ENCODE data around the gene SH3PXD2A. TPM values are rescaled to one million over a fixed set of nuclear protein-coding genes. Genes with fewer than 3 reads are reported as not detected.

The SH3PXD2A gene
- total RNA-seq, 4 donors from 2014 or later: 12.1 to 68.5 (median 21.7) TPM

GRCh38 chr10:103712146-103712545 lies 143.2 kb downstream of the SH3PXD2A start:
- TF ChIP-seq POLR2A (IDR thresholded peaks at IDR 0.05) (no peak), CTCF (IDR thresholded peaks at IDR 0.05) (no peak)
- peaks cover 0 to 5% (median 0%) of the 10 kb centered on the region in 4 donors for H3K4me1 ChIP-seq
- H3K27me3 ChIP-seq: no peaks in the 10 kb centered on the region
- no peaks in the 10 kb centered on the region for H3K36me3 ChIP-seq
- H3K27ac ChIP-seq: no peak overlapping the region
- no peaks in the 10 kb centered on the region for H3K9me3 ChIP-seq
- no peak overlapping the region for H3K4me3 ChIP-seq
- no peak for DNase-seq

DNA sequence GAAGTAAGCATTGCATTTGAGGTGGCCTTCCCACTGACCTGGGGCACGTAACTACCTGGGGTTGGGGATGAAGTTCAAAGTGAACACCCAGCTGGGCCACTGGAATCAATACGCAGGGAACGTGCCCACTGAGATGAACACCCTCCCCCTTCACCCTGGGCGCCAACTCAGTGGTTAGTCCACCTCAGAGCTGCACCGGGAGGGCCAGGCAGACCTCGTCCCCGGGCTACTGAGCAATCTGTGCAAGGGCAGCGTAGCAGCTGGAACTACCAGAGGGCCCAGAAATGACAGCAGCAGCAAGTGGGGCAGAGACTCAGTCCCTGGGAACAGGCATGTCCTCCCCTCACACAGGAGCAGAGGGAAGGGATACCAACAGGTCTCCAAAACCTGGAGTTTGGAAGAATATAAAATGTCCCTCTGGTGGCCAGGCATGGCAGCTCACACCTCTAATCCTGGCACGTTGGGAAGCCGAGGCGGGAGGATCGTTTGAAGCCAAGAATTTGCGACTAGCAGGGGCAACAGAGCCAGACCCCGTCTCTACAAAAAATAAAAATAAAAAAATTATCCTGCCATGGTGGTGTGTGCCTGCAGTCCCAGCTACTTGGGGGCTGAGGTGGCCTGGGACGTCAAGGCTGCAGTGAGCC lies 143.9 kb downstream of the SH3PXD2A start:
- Histone ChIP-seq H3K4me3 (no peak overlapping the region), H3K27me3 (no peaks in the 10 kb centered on the region), H3K36me3 (no peaks in the 10 kb centered on the region), H3K4me1 (peaks cover 0 to 5% (median 0%) of the 10 kb centered on the region in 4 donors), H3K27ac (no peak overlapping the region), H3K9me3 (no peaks in the 10 kb centered on the region)
- DNase-seq: no peak
- TF ChIP-seq CTCF (IDR thresholded peaks at IDR 0.05): peak in 2 of 6 experiments; percentile 5 to 14
- no peak for TF ChIP-seq POLR2A (IDR thresholded peaks at IDR 0.05)

- peaks cover 0 to 5% (median 0%) of the 10 kb centered on the region in 4 donors for H3K4me1 ChIP-seq
- no peak overlapping the region for H3K4me3 ChIP-seq
- no peaks in the 10 kb centered on the region for H3K9me3 ChIP-seq
- no peak for TF ChIP-seq CTCF (IDR thresholded peaks at IDR 0.05)
- TF ChIP-seq POLR2A (IDR thresholded peaks at IDR 0.05): no peak
- H3K27me3 ChIP-seq: no peaks in the 10 kb centered on the region
- H3K36me3 ChIP-seq: no peaks in the 10 kb centered on the region
- H3K27ac ChIP-seq: no peak overlapping the region
- DNase-seq: no peak
These were observed 144.9 kb downstream of the SH3PXD2A start for GRCh38 chr10:103710490-103710889.

DNA sequence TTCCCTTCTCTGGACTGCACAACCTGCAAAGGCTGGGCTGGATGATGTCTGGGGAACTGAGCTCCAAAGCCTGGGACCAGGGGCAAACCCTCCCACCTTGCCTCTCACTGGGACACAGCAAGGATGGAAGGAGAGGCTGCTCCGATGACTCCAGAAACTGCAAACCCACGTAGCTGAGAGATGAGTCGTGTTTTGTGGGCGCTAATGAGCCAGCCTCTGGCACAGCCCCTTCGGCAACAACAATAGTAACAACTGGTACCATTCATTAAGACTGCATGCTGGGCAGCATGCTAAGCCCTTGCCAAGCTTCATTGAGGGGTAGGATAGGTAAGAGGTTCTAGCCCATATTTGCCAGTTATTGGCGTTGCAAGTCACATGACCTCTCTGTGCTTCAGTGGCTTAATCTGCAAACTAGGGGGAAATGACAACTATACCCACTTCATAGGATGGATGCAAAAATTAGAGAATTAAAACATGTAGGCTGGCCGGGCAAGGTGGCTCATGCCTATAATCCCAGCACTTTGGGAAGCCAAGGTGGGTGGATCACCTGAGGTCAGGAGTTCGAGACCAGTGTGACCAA lies 145.9 kb downstream of the SH3PXD2A start:
- no peaks in the 10 kb centered on the region for H3K36me3 ChIP-seq
- H3K4me1 ChIP-seq: peaks cover 0 to 5% (median 0%) of the 10 kb centered on the region in 4 donors
- H3K27me3 ChIP-seq: no peaks in the 10 kb centered on the region
- H3K27ac ChIP-seq: no peak overlapping the region
- TF ChIP-seq POLR2A (IDR thresholded peaks at IDR 0.05) (no peak), CTCF (IDR thresholded peaks at IDR 0.05) (no peak)
- DNase-seq: no peak
- no peaks in the 10 kb centered on the region for H3K9me3 ChIP-seq
- H3K4me3 ChIP-seq: no peak overlapping the region

DNA sequence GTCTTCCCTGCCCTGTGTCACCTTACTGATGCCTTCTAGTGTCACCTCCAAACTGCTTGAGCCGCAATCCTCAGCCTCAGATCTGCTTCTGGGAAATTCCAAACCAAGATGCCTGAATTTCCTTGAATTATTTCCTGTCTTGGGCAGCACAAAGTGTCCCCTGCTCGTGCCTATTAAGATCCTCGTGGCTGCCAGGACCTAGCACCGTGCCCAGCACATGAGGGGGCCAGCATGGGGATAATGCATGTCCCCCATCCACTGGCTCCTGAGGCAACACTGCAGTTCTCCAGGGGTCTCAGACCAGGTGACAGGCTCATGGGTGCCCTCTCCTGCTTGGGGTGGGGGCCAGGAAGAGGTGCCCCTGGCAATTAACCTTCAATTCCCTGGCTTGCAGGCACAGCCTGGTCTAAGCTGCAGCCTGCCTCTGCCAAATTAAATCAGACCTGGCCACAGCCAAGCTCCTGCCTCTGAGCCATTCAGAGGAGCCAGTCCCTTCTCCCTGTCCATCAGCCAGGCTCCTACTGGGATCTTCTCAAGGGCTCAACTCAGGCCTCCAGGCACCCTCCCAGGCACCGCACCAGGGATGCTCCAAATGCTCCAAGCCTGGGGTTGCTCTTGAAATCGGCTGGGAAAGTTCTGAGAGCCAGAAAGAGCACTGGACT lies 146.6 kb downstream of the SH3PXD2A start:
- H3K4me1 ChIP-seq: peaks cover 0 to 5% (median 0%) of the 10 kb centered on the region in 4 donors
- TF ChIP-seq CTCF (IDR thresholded peaks at IDR 0.05): no peak
- no peak for TF ChIP-seq POLR2A (IDR thresholded peaks at IDR 0.05)
- no peaks in the 10 kb centered on the region for H3K27me3 ChIP-seq
- H3K36me3 ChIP-seq: no peaks in the 10 kb centered on the region
- no peak overlapping the region for H3K27ac ChIP-seq
- no peaks in the 10 kb centered on the region for H3K9me3 ChIP-seq
- DNase-seq: no peak
- H3K4me3 ChIP-seq: no peak overlapping the region

Measured in Peyer's patch (tissue), 4 donors.